Stimulated activated CD4-positive, alpha-beta T cell treated with anti-CD3 and anti-CD28 coated beads, Interleukin-1b, Interleukin-23, amount 100 ng/mL, for 48 hours (primary cell): Measurements from ENCODE around the gene PHF21B.

Experiments used
- DNase-seq: peaks from one replicate; pipeline ENCODE4 v3.0.0-alpha.2; 2020

PHF21B gene

GRCh38 chr22:44890416-44891292, 119.2 kb downstream of the PHF21B start:
- DNase-seq = no peak

GRCh38 chr22:44889255-44889878, 120.4 kb downstream of the PHF21B start:
- no peak for DNase-seq

- DNase-seq = no peak
Observed at GRCh38 chr22:44888491-44889254, 121.1 kb downstream of the PHF21B start.

GRCh38 chr22:44887941-44888366, 121.9 kb downstream of the PHF21B start:
- DNase-seq = no peak

- no peak for DNase-seq
Observed at GRCh38 chr22:44885806-44886360, 123.9 kb downstream of the PHF21B start.

GRCh38 chr22:44884968-44885805, 124.6 kb downstream of the PHF21B start:
- no peak for DNase-seq

- no peak for DNase-seq
Observed at GRCh38 chr22:44884562-44884961, 125.2 kb downstream of the PHF21B start.

- no peak for DNase-seq
Observed at GRCh38 chr22:44883011-44883421, 126.8 kb downstream of the PHF21B start.

GRCh38 chr22:44882226-44882905, 127.4 kb downstream of the PHF21B start:
- no peak for DNase-seq

- no peak for DNase-seq
Observed at GRCh38 chr22:44881624-44882023, 128.2 kb downstream of the PHF21B start.

GRCh38 chr22:44880610-44881290, 129.1 kb downstream of the PHF21B start:
- no peak for DNase-seq

GRCh38 chr22:44879301-44879680, 130.5 kb downstream of the PHF21B start:
- DNase-seq = no peak

GRCh38 chr22:44878483-44879300, 131.1 kb downstream of the PHF21B start:
- no peak for DNase-seq

GRCh38 chr22:44876921-44877320, 132.9 kb downstream of the PHF21B start:
- no peak for DNase-seq

- DNase-seq = no peak
Observed at GRCh38 chr22:44871782-44872181, 138.0 kb downstream of the PHF21B start.

GRCh38 chr22:44870021-44870420, 139.8 kb downstream of the PHF21B start:
- DNase-seq = no peak

- DNase-seq = no peak
Observed at GRCh38 chr22:44869196-44869595, 140.6 kb downstream of the PHF21B start.

- DNase-seq = no peak
Observed at GRCh38 chr22:44865193-44866057, 144.4 kb downstream of the PHF21B start.
